H1 (cell line): ENCODE results near the gene ZNF407. TPM values are rescaled to one million over a fixed set of nuclear protein-coding genes. Genes with fewer than 3 reads are reported as not detected.

ENCODE experiments used
- CTCF ChIA-PET: fragments of 300-600 bp; sonication (Branson Sonifier 250); formaldehyde crosslinking; loops from one replicate; lab custom pipeline; 2021; ENCODE audit not compliant: partially characterized antibody; lab: Charles Lee
- POLR2A ChIA-PET: fragments of 300-600 bp; sonication (Branson Sonifier 250); formaldehyde crosslinking; loops from one replicate; lab custom pipeline; 2021; ENCODE audit warnings: inconsistent platforms; ENCODE audit not compliant: partially characterized antibody; lab: Charles Lee
- DNase-seq, 2 experiments: peaks; one replicate each; pipeline versions ENCODE4 v3.0.0 to v3.0.0-alpha.2; 2010 to 2022; ENCODE audit warnings: low spot score in 2 of 2, low read depth in 1 of 2, mixed read lengths in 1 of 2
- FAIRE-seq: peaks from 2 replicates; lab custom pipeline; 2011; peaks lifted over from hg19 to GRCh38; lab: Jason Lieb, UNC
- H2AFZ ChIP-seq: 2 replicates; pipeline ENCODE4 v1.8.1; 2012; ENCODE audit warnings: low read length, inconsistent platforms
- H2AK5ac ChIP-seq: 2 replicates; pipeline ENCODE4 v1.6.1; 2013; ENCODE audit warnings: low read depth, low read length
- H2BK120ac ChIP-seq: replicated peaks from 2 replicates; pipeline ENCODE3; 2013; ENCODE audit warnings: low read depth, low read length, inconsistent platforms
- H2BK12ac ChIP-seq: 2 replicates; pipeline ENCODE4 v1.6.1; 2013; ENCODE audit warnings: low read depth, low read length
- H2BK15ac ChIP-seq: 2 replicates; pipeline ENCODE4 v1.6.1; 2013; ENCODE audit warnings: low read length
- H2BK20ac ChIP-seq: 2 replicates; pipeline ENCODE4 v1.6.1; 2013; ENCODE audit warnings: low read length
- H2BK5ac ChIP-seq: 2 replicates; pipeline ENCODE4 v1.6.1; 2013; ENCODE audit warnings: low read depth, low read length
- H3K14ac ChIP-seq: 2 replicates; pipeline ENCODE4 v1.6.1; 2013; ENCODE audit warnings: inconsistent platforms; ENCODE audit not compliant: insufficient read length
- H3K18ac ChIP-seq: 2 replicates; pipeline ENCODE4 v1.6.1; 2013; ENCODE audit warnings: low read length; ENCODE audit errors: extremely low read depth
- H3K23ac ChIP-seq: 2 replicates; pipeline ENCODE4 v1.6.1; 2013; ENCODE audit warnings: inconsistent platforms; ENCODE audit not compliant: insufficient read length
- H3K23me2 ChIP-seq: 2 replicates; pipeline ENCODE4 v1.6.1; 2013; ENCODE audit warnings: low read depth, low read length
- H3K27ac ChIP-seq: 2 replicates; pipeline ENCODE4 v1.6.1; 2011; ENCODE audit warnings: low read depth, low read length, inconsistent platforms
- H3K27me3 ChIP-seq, 4 experiments: replicated peaks in 1 of 4; 1 replicate in 1 of 4; 2 replicates in 3 of 4; pipeline versions ENCODE4 v1.6.1 to v1.8.1; 2011 to 2013; ENCODE audit warnings: low read length in 3 of 4, mild to moderate bottlenecking in 3 of 4, inconsistent platforms in 2 of 4, mixed read lengths in 2 of 4, moderate library complexity in 1 of 4; ENCODE audit not compliant: control insufficient read depth in 3 of 4, insufficient read depth in 3 of 4; ENCODE audit errors: extremely low read depth in 1 of 4
- H3K36me3 ChIP-seq, 4 experiments: 2 replicates each; pipeline versions ENCODE4 v1.6.1 to v1.8.1; 2011 to 2013; ENCODE audit warnings: mild to moderate bottlenecking in 4 of 4, low read length in 3 of 4, moderate library complexity in 2 of 4, control low read depth in 1 of 4, inconsistent platforms in 1 of 4; ENCODE audit not compliant: insufficient read depth in 4 of 4, control insufficient read depth in 2 of 4
- H3K4ac ChIP-seq: replicated peaks from 2 replicates; pipeline ENCODE3; 2013; ENCODE audit warnings: low read length, low read depth, mixed read lengths, inconsistent platforms; ENCODE audit not compliant: insufficient read length
- H3K4me1 ChIP-seq, 4 experiments: replicated peaks in 1 of 4; 1 replicate in 1 of 4; 2 replicates in 3 of 4; pipeline versions ENCODE4 v1.6.1 to v1.8.1; 2011 to 2013; ENCODE audit warnings: low read length in 3 of 4, inconsistent platforms in 2 of 4, mixed read lengths in 1 of 4; ENCODE audit not compliant: insufficient read depth in 4 of 4, control insufficient read depth in 3 of 4
- H3K4me2 ChIP-seq, 2 experiments: 2 replicates each; pipeline versions ENCODE4 v1.6.1 to v1.8.1; 2011 to 2013; ENCODE audit warnings: low read depth in 2 of 2, low read length in 2 of 2, control low read depth in 1 of 2, inconsistent platforms in 1 of 2, mild to moderate bottlenecking in 1 of 2; ENCODE audit not compliant: insufficient read depth in 1 of 2
- H3K4me3 ChIP-seq, 4 experiments: fragments of 200-600, 300-600 bp in 1 of 4; sonication (generic), shearing (Covaris generic), sonication (Bioruptor Twin) in 1 of 4; 2 replicates each; pipeline versions ENCODE4 v1.5.1 to v1.8.1; 2011 to 2016; ENCODE audit warnings: low read length in 4 of 4, low read depth in 3 of 4, control low read depth in 2 of 4, inconsistent platforms in 2 of 4, mild to moderate bottlenecking in 2 of 4, mixed read lengths in 1 of 4, moderate library complexity in 1 of 4; ENCODE audit not compliant: insufficient read depth in 2 of 4; ENCODE audit errors: extremely low read depth in 1 of 4
- H3K56ac ChIP-seq: replicated peaks from 2 replicates; pipeline ENCODE3; 2013; ENCODE audit warnings: low read depth, mild to moderate bottlenecking, mixed read lengths, low read length, inconsistent platforms; ENCODE audit not compliant: insufficient read length
- H3K79me1 ChIP-seq: 2 replicates; pipeline ENCODE4 v1.6.1; 2013; ENCODE audit warnings: low read depth, low read length, control low read depth
- H3K79me2 ChIP-seq, 2 experiments: 2 replicates each; pipeline versions ENCODE4 v1.6.1 to v1.8.1; 2012 to 2013; ENCODE audit warnings: low read length in 2 of 2, mild to moderate bottlenecking in 2 of 2, inconsistent platforms in 1 of 2; ENCODE audit not compliant: insufficient read depth in 2 of 2, control insufficient read depth in 1 of 2
- H3K9ac ChIP-seq, 4 experiments: replicated peaks in 1 of 4; 1 replicate in 1 of 4; 2 replicates in 3 of 4; pipeline versions ENCODE4 v1.6.1 to v1.8.1; 2011 to 2013; ENCODE audit warnings: low read depth in 3 of 4, low read length in 3 of 4, control low read depth in 2 of 4, mild to moderate bottlenecking in 2 of 4, moderate library complexity in 2 of 4, inconsistent platforms in 1 of 4; ENCODE audit errors: extremely low read depth in 1 of 4
- H3K9me3 ChIP-seq, 2 experiments: 2 replicates each; pipeline versions ENCODE4 v1.6.1 to v1.8.1; 2012 to 2013; ENCODE audit warnings: mild to moderate bottlenecking in 2 of 2, moderate library complexity in 2 of 2, control low read depth in 1 of 2, inconsistent platforms in 1 of 2, low read depth in 1 of 2, low read length in 1 of 2, mixed read lengths in 1 of 2; ENCODE audit not compliant: insufficient read depth in 2 of 2
- H4K20me1 ChIP-seq, 2 experiments: replicated peaks in 1 of 2; 2 replicates each; pipeline versions ENCODE3 to v1.8.1; 2011 to 2013; ENCODE audit warnings: inconsistent platforms in 2 of 2, low read length in 2 of 2, mild to moderate bottlenecking in 1 of 2; ENCODE audit not compliant: insufficient read depth in 2 of 2, control insufficient read depth in 1 of 2
- H4K5ac ChIP-seq: 2 replicates; pipeline ENCODE4 v1.6.1; 2013; ENCODE audit warnings: low read length, low read depth, mixed read lengths, inconsistent platforms; ENCODE audit not compliant: insufficient read length
- H4K8ac ChIP-seq: 2 replicates; pipeline ENCODE4 v1.8.0; 2013; ENCODE audit warnings: mild to moderate bottlenecking, moderate library complexity, low read length, inconsistent platforms; ENCODE audit not compliant: insufficient read depth; ENCODE audit errors: extremely low read depth
- H4K91ac ChIP-seq: replicated peaks from 2 replicates; pipeline ENCODE3; 2013; ENCODE audit warnings: low read length, mixed read lengths, inconsistent platforms; ENCODE audit not compliant: insufficient read length
- SP1 ChIP-seq: IDR thresholded peaks from 2 replicates; pipeline ENCODE4 v1.6.1; 2011; ENCODE audit warnings: low read depth, low read length
- WGBS, 2 experiments: shearing (Covaris generic) in 1 of 2; methylation state at CpG; one replicate each; pipeline versions ENCODE4 v1.1.6 to v1.1.7; 2013 to 2015; ENCODE audit warnings: low lambda C conversion rate in 2 of 2, mixed read lengths in 2 of 2, inconsistent platforms in 1 of 2, low coverage in 1 of 2, missing lambda C conversion rate in 1 of 2; ENCODE audit not compliant: insufficient replicate concordance in 2 of 2, insufficient coverage in 1 of 2, insufficient read length in 1 of 2; ENCODE audit errors: extremely low coverage in 1 of 2, missing lambda C conversion rate in 1 of 2; 5-methylcytosine and 5-hydroxymethylcytosine counted together
- polyA plus RNA-seq, 7 experiments: library from polyadenylated mRNA; depleted of rRNA in 3 of 7; stranded (reverse) in 5 of 7; unstranded in 2 of 7; fragments of >200 nt in 5 of 7; fragments of 200-250 nt in 2 of 7; gene quantifications; 1 replicate in 5 of 7; 2 replicates in 1 of 7; 4 replicates in 1 of 7; pipeline versions ENCODE4 v1.2.1 to v1.2.3, GENCODE V29; 2011 to 2013; ENCODE audit warnings: missing spikeins in 2 of 7, mixed read lengths in 2 of 7
- total RNA-seq: library from RNA; stranded (reverse); fragmentation: NEBNext Ultra II Directional; extraction: Animal tissue kit (Norgen Biotek cat#: 25700); gene quantifications from 2 replicates; pipeline ENCODE4 v1.2.1, GENCODE V29; 2021
- TF ChIP-seq, protein P1 (sequence below): IDR thresholded peaks from 2 replicates; pipeline ENCODE4 v1.6.1; 2011; ENCODE audit warnings: low read length, improper control_type of control experiment

Gene ZNF407
- total and polyA plus RNA-seq, 2 of the 8 experiments (the other 6 are each of a cell fraction or from before 2014, with no cell fraction given) = 1.5 to 6.8 TPM

DNA sequence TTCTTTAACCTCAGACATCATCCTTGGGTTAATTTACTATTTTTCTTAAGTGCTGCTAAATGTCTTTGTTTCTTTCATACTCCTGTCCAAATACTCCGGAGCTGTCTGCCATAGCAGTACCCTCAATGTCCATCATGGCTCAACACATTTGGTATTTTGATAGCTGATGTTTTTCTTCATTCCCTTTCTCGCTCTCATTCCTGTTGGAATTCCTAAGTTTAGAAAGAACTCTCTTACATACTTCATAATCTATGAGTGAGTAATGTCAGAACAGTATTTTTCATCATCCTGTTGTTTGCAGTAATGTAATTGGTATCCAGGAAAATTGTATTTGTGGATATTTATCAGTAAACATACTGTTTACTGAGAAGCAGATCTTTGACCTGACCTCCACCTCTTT lies 328.4 kb downstream of the ZNF407 start:
- H3K27ac ChIP-seq = no peak overlapping the region
- ChIA-PET POLR2A (interaction anchor here (1.3 kb wide), 1 partner anchor 22 kb away, joined by 3 read pairs; no protein-coding TSS in a partner anchor), CTCF (interaction anchor here (1.4 kb wide), 1 partner anchor 30 kb away, joined by 5 read pairs; no protein-coding TSS in a partner anchor)
- H2BK15ac ChIP-seq = no peak overlapping the region
- H3K79me1 ChIP-seq = no peaks in the 10 kb centered on the region
- H4K5ac ChIP-seq = no peak overlapping the region
- H2BK12ac ChIP-seq = no peak overlapping the region
- H2AK5ac ChIP-seq = no peak overlapping the region
- no peak overlapping the region for H2BK5ac ChIP-seq
- H3K18ac ChIP-seq = no peak overlapping the region
- no peak overlapping the region for H4K8ac ChIP-seq
- peaks cover 2 to 12% (median 6%) of the 10 kb centered on the region in 4 experiments for H3K4me1 ChIP-seq
- H2BK120ac ChIP-seq = no peak overlapping the region
- H3K9me3 ChIP-seq = no peaks in the 10 kb centered on the region
- no peak overlapping the region for H4K91ac ChIP-seq
- no peak overlapping the region for H3K23ac ChIP-seq
- no peak overlapping the region for H3K4me2 ChIP-seq
- H3K14ac ChIP-seq = no peak overlapping the region
- no peak for FAIRE-seq
- H3K9ac ChIP-seq = no peak overlapping the region
- WGBS, 2 experiments = 93% methylated on average over 2 of the region's 2 CpGs; no CpG with 5 or more reads in 1 of the 2 experiments
- no peaks in the 10 kb centered on the region for H3K79me2 ChIP-seq
- H3K56ac ChIP-seq = no peak overlapping the region
- H3K4me3 ChIP-seq = no peak overlapping the region
- no peaks in the 10 kb centered on the region for H3K27me3 ChIP-seq
- TF ChIP-seq, protein P1, sequence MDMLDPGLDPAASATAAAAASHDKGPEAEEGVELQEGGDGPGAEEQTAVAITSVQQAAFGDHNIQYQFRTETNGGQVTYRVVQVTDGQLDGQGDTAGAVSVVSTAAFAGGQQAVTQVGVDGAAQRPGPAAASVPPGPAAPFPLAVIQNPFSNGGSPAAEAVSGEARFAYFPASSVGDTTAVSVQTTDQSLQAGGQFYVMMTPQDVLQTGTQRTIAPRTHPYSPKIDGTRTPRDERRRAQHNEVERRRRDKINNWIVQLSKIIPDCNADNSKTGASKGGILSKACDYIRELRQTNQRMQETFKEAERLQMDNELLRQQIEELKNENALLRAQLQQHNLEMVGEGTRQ = no peak
- no peak for TF ChIP-seq SP1
- H2BK20ac ChIP-seq = no peak overlapping the region
- H2AFZ ChIP-seq = no peak overlapping the region
- DNase-seq = no peak
- H3K36me3 ChIP-seq = no peaks in the 10 kb centered on the region
- no peaks in the 10 kb centered on the region for H3K23me2 ChIP-seq
- no peaks in the 10 kb centered on the region for H4K20me1 ChIP-seq
- no peak overlapping the region for H3K4ac ChIP-seq
